Activated gamma-delta T cell (primary cell): ENCODE measurements around the gene TP53I3.
"Not testable (repeated sequence)": the region's sequence is repeated elsewhere in the genome, so short reads cannot be mapped to it uniquely, and the experiment has no call there.

Source experiments
- DNase-seq: peaks from one replicate; lab custom pipeline; 2025; lab: John Stamatoyannopoulos, UW

TP53I3 gene

GRCh38 chr2:24100732-24101131, 16.1 kb upstream of the TP53I3 start:
- DNase-seq, result not testable (repeated sequence)

DNA sequence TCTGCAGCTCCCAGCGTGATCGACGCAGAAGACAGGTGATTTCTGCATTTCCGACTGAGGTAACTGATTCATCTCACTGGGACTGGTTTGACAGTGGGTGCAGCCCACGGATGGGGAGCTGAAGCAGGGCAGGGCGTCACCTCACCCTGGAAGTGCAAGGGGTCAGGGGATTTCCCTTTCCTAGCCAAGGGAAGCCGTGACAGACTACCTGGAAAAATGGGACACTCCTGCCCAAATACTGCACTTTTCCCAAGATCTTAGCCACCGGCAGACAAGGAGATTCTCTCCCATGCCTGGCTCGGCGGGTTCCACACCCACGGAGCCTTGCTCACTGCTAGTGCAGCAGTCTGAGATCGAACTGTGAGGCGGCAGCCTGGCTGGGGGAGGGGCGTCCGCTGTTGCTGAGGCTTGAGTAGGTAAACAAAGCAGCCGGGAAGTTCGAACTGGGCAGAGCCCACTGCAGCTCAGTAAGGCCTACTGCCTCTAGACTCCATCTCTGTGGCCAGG, 10.6 kb upstream of the TP53I3 start:
- not testable (repeated sequence) for DNase-seq

DNA sequence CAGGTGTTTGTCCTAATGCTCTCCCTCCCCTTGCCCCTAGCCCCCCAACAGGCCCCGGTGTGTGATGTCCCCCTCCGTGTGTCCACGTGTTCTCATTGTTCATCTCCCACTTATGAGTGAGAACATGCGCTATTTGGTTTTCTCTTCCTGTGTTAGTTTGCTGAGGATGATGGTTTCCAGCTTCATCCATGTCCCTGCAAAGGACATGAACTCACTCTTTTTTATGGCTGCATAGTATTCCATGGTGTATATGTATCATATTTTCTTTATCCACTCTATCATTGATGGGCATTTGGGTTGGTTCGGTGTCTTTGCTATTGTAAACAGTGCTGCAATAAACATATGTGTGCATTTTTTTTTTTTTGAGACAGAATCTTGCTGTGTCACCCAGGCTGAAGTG, 8.6 kb upstream of the TP53I3 start:
- DNase-seq, result not testable (repeated sequence)

DNA sequence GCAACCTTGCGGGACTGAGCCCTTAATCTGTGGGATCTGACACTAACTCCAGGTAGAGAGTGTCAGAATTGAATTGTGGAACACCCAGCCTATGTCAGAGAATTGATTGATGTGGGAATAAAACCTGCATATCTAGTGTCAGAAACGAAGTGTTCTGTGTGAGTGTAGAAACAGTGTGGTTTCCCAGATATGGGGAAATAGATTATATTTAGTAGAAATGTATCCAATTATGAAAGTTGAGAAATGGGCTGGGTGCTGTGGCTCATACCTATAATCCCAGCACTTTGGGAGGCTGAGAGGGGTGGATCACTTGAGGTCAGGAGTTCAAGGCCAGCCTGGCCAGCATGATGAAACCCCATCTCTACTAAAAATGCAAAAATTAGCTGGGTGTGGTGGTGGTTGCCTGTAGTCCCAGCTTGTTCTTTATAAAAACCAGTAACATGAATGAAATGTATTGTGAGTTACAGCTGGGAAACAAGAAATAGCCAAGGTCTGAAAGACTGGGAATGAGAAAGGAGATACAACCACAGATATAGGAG, 4.3 kb upstream of the TP53I3 start:
- DNase-seq, result no peak

DNA sequence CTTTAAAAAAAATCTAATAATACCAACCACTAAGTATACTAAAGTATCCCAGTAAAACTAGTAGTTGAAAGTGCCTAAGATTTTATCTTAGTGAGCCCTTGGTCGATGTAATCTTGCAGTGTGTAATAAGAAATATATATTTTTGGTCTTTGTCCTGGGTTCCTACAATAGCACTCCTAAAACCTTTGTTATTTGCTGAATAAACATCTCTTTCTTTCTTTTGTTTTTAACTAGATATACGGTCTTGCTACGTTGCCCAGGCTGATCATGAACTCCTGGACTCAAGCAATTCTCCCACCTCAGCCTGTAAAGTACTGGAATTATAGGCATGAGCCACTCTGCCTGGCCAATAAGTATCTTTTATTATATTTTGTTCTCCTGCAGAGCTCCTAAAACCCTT, 2.4 kb upstream of the TP53I3 start:
- DNase-seq, result no peak

DNA sequence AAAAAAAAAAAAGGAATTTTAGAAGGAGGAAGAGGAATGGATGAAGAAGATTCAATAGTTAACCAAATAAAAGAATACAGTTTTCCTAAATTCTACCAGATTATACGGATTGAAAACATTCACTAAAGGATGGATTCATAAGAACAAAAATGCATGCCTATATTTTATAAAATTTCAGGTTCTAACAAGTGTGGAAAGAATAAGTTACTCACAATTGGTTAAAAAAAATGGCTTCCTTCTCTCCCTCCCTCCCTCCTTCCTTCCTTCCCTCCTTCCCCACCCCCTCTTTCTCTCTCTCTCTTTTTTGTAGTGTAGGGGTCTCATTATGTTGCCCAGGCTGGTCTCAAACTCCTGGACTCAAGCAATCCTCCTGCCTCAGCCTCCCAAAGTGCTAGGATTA, 1.6 kb upstream of the TP53I3 start:
- DNase-seq, result no peak

DNA sequence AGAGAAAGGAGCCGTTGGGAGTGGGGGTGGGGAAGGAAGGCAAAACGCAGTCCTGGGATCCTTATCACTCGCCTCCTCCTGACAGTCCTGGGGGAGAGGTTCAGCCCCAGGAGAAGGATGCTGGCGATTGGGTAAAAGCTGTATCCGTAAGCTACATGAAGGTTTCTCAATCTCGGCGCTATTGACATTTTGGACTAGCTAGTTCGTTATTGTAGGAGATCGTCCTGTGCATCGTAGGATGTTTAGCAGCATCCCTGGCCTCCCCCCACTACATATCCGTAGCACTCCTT, 511 bp upstream of the TP53I3 start:
- no peak for DNase-seq

DNA sequence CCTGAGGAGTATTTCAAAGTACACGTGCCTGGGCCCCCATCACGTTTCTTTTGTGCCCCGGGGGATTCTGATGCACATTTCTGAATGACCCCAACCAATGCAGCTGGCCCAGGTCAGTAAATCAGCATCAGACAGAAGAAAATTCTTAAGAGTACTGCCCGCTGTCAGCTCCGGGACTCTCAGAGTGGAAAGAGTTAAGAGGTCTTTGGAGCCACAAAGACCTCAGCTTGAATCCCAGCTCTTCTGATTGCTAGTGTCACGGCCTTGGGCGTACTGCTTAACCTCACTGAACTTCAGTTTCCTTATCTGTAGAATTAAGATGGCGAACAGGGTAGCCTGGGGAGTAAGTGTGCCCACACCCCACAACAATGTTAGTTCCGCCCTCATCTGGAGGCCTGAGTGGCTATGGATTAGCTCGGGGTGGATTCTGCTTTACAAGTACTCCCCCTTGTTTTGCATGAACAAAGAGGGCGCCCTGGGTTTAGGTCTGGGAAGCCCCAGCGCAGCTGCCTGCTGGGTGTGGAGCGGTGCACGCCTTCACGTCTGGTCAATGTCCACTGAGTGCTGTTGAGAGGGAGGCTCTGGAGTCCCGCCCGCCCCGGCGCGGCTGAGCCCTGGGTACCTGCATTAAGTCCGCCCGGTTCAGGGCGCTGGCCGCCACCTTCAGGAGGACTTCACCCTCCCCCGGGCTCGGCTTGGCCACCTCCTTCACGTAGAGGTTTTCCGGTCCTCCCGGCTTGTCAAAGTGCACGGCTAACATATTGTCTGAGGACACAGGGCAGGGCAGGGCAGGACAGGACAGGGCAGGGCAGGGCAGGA, 858 bp downstream of the TP53I3 start:
- peak; percentile 40 for DNase-seq

DNA sequence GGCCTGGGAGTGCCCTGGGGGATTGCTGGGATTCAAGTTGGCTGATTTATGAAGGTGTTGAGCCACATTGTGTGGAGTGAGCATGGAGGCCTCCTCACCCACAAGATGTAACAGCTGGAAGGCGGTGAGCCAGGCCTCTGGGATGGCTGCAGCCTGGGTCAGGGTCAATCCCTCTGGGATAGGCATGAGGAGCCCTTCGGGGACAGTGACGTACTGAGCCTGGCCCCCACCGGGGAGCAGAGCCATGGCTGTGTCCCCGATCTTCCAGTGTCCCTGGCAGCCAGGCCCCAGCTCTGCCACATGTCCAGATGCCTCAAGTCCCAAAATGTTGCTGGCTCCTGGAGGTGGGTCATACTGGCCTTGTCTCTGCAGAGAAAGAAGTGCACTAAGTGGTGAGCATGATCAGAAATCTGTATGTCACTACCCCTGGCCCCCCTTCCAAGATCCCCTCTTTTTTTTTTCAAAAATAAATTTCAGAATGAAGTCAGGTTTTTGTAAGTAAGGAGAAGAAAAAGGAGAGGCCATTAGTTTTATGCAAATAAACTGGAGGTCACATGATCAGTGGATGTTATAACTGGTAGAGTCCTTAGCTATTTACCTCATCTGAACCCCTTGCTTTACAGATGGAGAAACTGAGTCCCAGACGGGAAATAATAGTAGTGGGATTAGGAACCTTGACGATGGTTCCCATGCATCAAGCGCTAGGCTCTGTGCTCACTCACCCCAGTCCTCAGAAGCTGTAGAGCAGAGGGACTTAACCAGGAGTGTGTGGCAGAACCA, 1.7 kb downstream of the TP53I3 start:
- no peak for DNase-seq

DNA sequence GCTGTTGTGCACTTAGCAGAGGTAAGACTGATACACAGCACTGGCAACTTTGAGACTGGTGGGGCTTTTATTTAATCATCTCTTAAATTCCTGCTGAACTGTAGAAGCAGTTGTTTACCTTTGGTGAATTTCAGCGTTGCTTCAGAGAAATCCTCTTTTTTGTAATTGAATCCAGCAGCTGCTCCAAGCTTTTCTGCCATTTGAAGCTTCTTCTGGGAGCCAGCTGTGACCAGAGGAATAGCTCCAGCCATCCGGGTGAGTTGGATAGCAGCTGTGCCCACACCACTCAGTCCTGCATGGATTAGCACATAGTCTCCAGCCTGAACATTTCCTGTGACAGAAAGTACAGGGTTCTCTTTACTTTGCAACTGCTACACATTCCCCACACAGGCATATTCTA, 3.9 kb downstream of the TP53I3 start:
- DNase-seq, result no peak

- no peak for DNase-seq
Observed at GRCh38 chr2:24077879-24078278, 6.8 kb downstream of the TP53I3 start.

- DNase-seq, result no peak
Observed at GRCh38 chr2:24077535-24077877, 7.1 kb downstream of the TP53I3 start.

- DNase-seq, result peak; percentile 55
Observed at GRCh38 chr2:24076849-24077534, 7.6 kb downstream of the TP53I3 start.

- peak; percentile 89 for DNase-seq
Observed at GRCh38 chr2:24075915-24076848, 8.5 kb downstream of the TP53I3 start, which contains the start of gene SF3B6. TSS of gene SF3B6 (minus strand) at chr2:24076326. CDS start at chr2:24076229, 97 bp downstream.

DNA sequence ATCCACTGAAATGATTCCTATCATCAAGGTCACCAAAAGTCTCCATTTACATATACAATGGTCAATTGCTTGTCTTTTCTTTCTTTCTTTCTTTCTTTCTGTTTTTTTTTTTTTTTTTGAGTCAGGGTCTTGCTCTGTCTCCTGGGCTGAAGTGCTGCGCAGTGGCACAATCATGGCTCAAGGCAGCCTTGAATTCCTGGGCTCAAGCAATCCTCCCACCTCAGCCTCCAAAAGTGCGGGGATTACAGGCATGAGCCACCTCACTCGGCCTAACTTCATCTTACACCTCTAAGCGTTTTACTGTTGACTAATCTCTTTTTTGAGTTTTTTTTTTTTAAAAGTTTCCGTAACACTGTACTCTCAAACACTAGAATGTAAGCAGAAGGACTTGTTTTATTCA, 9.4 kb downstream of the TP53I3 start:
- no peak for DNase-seq

- no peak for DNase-seq
Observed at GRCh38 chr2:24073816-24074215, 10.8 kb downstream of the TP53I3 start.

DNA sequence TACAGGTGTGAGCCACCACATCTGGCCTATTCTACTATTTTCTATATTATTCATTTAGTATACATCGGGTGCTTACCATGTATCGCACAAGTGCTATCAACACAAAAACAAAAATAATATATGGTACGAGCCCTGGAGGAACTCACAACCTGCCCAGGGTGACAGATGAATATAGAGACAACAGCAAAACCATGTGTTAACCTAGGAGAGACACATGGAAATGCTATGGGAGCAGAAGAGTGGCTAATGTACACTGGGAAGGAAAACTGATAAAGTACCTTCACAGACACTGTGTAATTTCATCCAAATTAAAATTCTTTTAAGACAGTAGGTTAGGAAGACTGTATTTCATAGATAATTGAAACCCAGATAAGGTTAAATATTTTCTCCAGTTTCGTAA, 12.4 kb downstream of the TP53I3 start:
- DNase-seq, result no peak

DNA sequence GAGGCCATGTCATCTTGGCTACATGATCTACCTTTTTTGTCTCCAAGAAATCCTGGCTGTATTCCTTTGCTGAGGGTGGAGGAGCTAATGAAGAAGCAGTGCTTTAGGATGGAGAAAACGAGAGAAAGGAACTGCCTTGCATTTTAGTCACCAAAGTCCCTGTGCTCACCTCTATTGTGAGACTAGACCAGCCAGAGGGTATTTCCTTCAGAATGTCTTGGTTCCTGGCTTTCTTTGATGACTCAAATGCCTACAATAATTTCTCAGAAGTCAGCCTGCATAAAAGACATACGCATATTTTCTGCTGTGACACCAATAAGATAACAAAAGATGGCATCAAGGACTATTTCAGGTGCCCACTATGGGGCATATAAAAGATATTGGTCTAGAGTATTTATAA, 19.3 kb downstream of the TP53I3 start:
- DNase-seq, result no peak

DNA sequence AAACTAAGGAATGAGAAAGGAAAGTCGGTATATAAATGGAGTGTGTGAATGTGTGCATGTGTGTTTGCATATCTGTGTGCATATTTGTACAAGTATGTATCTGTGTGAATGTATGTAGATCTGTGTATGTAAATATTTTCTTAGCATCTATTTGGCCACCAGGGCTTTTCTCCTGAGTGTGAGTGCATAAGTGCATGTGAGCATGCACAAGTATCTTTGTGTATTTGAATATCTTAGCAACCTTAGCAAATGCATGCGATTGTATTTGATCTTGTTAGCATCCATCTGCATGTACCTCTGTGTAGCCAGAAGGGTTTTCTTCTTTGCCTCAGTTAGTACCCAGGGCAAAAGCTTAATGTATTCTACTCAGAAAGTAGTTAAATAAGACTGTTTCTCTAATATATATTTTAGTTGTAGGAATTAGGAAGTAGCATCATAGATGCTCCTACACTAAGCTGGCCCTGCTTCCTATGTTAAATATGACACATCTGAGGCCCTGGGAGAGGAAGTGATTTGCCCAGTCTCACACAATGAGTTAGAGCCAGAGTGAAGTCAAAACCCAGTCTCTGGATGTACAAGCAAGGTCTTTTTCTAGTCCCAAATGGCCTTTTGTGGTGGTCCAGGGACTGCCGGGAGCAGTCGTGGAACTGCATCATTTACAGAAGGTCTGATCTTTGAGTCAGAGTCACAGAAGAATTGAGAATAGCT, 25.9 kb downstream of the TP53I3 start:
- no peak for DNase-seq

- DNase-seq, result no peak
Observed at GRCh38 chr2:24055750-24056149, 28.9 kb downstream of the TP53I3 start.
